ENCODE results near the gene MGAM2. TPM values are rescaled to one million over a fixed set of nuclear protein-coding genes. Genes with fewer than 3 reads are reported as not detected.

Gene MGAM2
- total and polyA plus RNA-seq, 2 of the 4 experiments (the other 2 are of a cell fraction) = not detected

DNA sequence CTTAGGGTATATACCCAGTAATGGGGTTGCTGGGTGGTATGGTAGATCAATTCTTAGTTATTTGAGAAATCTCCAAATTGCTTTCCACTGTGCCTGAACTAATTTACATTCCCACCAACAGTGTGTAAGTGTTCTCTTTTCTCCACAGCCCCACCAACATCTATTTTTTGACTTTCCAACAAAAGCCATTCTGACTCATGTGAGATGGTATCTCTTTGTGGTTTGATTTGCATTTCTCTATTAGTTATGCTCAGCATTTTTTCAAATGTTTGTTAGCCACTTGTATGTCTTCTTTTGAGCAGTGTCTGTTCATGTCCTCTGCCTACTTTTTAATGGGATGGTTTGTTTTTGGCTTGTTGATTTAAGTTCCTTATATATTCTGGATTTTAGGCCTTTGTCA lies 66.4 kb downstream of the MGAM2 start:
- Histone ChIP-seq H2BK5ac (ENCODE audit: low read depth, low read length, poor library complexity, severe bottlenecking) (no peak overlapping the region), H3K23ac (ENCODE audit: low read depth, low read length) (no peak overlapping the region), H3K56ac (ENCODE audit: extremely low read depth, insufficient read depth, low read length) (no peak overlapping the region), H2BK120ac (ENCODE audit: low read depth, low read length) (no peak overlapping the region), H2AK5ac (ENCODE audit: low read depth, low read length) (no peak overlapping the region), H3K27ac (ENCODE audit: insufficient read depth, low read length) (no peak overlapping the region), H2AFZ (replicated peaks; ENCODE audit: low read length, poor library complexity) (no peak overlapping the region), H3K4me2 (ENCODE audit: low read depth, low read length) (no peak overlapping the region), H3K9me1 (ENCODE audit: insufficient read depth, low read length) (no peaks in the 10 kb centered on the region), H2BK15ac (ENCODE audit: low read depth, low read length) (no peak overlapping the region), H3K18ac (ENCODE audit: low read depth, low read length) (no peak overlapping the region), H3K27me3 (ENCODE audit: control insufficient read depth, insufficient read depth, low read length) (no peaks in the 10 kb centered on the region), H3K4ac (ENCODE audit: low read depth, low read length) (no peak overlapping the region), H3K9ac (ENCODE audit: low read depth, low read length) (no peak overlapping the region), H3K79me1 (ENCODE audit: low read depth in 1 of 2, low read length in 2 of 2) (no peaks in the 10 kb centered on the region), H3K4me1 (ENCODE audit: control insufficient read depth, insufficient read depth, low read length) (no peaks in the 10 kb centered on the region), H2AK9ac (replicated peaks; ENCODE audit: low read depth, low read length, poor library complexity) (no peak overlapping the region), H4K91ac (ENCODE audit: insufficient read depth, low read depth, low read length) (no peak overlapping the region), H3K9me3 (ENCODE audit: control insufficient read depth, insufficient read depth, low read length) (peaks cover 14% of the 10 kb centered on the region), H4K8ac (ENCODE audit: low read depth in 2 of 2, low read length in 2 of 2) (no peak overlapping the region), H3K36me3 (ENCODE audit: control insufficient read depth, insufficient read depth, low read length) (no peaks in the 10 kb centered on the region), H2BK20ac (ENCODE audit: low read depth, low read length) (no peak overlapping the region), H3K4me3 (ENCODE audit: insufficient read depth, low read depth, low read length) (no peak overlapping the region), H3K14ac (replicated peaks; ENCODE audit: low read depth, low read length) (no peak overlapping the region), H4K20me1 (ENCODE audit: insufficient read depth, low read length) (no peaks in the 10 kb centered on the region), H4K5ac (ENCODE audit: low read depth, low read length) (no peak overlapping the region)
- DNase-seq (no peak), ATAC-seq (ENCODE audit: low read depth) (no peak)
- no peak for TF ChIP-seq CHD1 (IDR thresholded peaks at IDR 0.05; ENCODE audit: low read depth, low read length)
- ChIA-PET POLR2A (ENCODE audit: unreplicated experiment) (no interaction called here), CTCF (no interaction called here)
- in situ Hi-C loops (cut with MboI; ENCODE audit: low sequenced_read_pairs) (no loop called here), dilution Hi-C loops (cut with HindIII; ENCODE audit: low sequenced_read_pairs, unreplicated experiment) (no loop called here), intact Hi-C loops (cut with micrococcal nuclease) (no loop called here)
- BruUV-seq (replicated peaks) = no TSS peak

Data from IMR-90 (cell line).